Measurements from ENCODE around the gene DEPDC7. TPM values are rescaled to one million over a fixed set of nuclear protein-coding genes. Genes with fewer than 3 reads are reported as not detected.

Gene DEPDC7
- total and polyA plus RNA-seq, 2 of the 4 experiments (the other 2 are of a cell fraction) = 7.4 to 9.7 TPM

DNA sequence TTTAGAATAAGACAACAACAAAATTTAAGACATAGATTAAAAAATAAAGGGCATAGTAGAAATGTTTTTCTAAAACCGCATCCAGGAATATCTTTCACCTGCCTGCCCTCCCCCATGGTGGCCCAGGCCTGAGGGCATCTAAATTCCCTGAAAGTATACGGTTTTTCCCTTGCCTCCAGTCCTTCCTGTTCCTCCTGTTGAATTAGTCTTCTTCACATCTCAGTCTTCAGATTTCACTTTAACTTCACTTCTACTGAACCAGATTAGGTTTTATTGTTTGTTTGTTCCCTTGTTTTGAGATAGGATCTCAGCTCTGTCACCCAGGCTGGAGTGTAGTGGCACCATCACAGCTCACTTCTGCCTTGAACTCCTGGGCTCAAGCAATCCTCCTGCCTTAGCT is 33.1 kb upstream of the DEPDC7 start:
- no peak overlapping the region for H2AK5ac ChIP-seq (ENCODE audit: low read depth, low read length)
- H3K4me2 ChIP-seq (ENCODE audit: low read depth, low read length) = no peak overlapping the region
- ATAC-seq (ENCODE audit: low read depth) (no peak), DNase-seq (no peak)
- H3K56ac ChIP-seq (ENCODE audit: extremely low read depth, insufficient read depth, low read length) = no peak overlapping the region
- no peak overlapping the region for H3K4ac ChIP-seq (ENCODE audit: low read depth, low read length)
- no peaks in the 10 kb centered on the region for H3K9me3 ChIP-seq (ENCODE audit: control insufficient read depth, insufficient read depth, low read length)
- H3K27ac ChIP-seq (ENCODE audit: insufficient read depth, low read length) = no peak overlapping the region
- no peak overlapping the region for H3K18ac ChIP-seq (ENCODE audit: low read depth, low read length)
- no peak overlapping the region for H2BK120ac ChIP-seq (ENCODE audit: low read depth, low read length)
- no peak overlapping the region for H2BK15ac ChIP-seq (ENCODE audit: low read depth, low read length)
- 83% methylated on average over 2 of the region's 2 CpGs; no CpG with 5 or more reads in 1 of the 2 experiments for WGBS, 2 experiments (ENCODE audit: extremely low coverage in 2 of 2, insufficient read length in 1 of 2)
- no peak overlapping the region for H2AFZ ChIP-seq (replicated peaks; ENCODE audit: low read length, poor library complexity)
- ChIA-PET POLR2A (ENCODE audit: unreplicated experiment) (no interaction called here), CTCF (interaction anchor here (0.6 kb wide), 1 partner anchor 88 kb away, joined by 4 read pairs; no protein-coding TSS in a partner anchor)
- no peak overlapping the region for H2AK9ac ChIP-seq (replicated peaks; ENCODE audit: low read depth, low read length, poor library complexity)
- no TSS peak for BruUV-seq (replicated peaks)
- no peak overlapping the region for H2BK20ac ChIP-seq (ENCODE audit: low read depth, low read length)
- H3K9ac ChIP-seq (ENCODE audit: low read depth, low read length) = no peak overlapping the region
- H3K23ac ChIP-seq (ENCODE audit: low read depth, low read length) = no peak overlapping the region
- no peak for TF ChIP-seq RAD21 (IDR thresholded peaks at IDR 0.05; ENCODE audit: low read length)
- no peak overlapping the region for H2BK5ac ChIP-seq (ENCODE audit: low read depth, low read length, poor library complexity, severe bottlenecking)
- no peaks in the 10 kb centered on the region for H3K27me3 ChIP-seq (ENCODE audit: control insufficient read depth, insufficient read depth, low read length)
- H4K5ac ChIP-seq (ENCODE audit: low read depth, low read length) = no peak overlapping the region
- peaks cover 4% of the 10 kb centered on the region for H3K9me1 ChIP-seq (ENCODE audit: insufficient read depth, low read length)
- no peak overlapping the region for H3K4me3 ChIP-seq (ENCODE audit: insufficient read depth, low read depth, low read length)
- H4K91ac ChIP-seq (ENCODE audit: insufficient read depth, low read depth, low read length) = no peak overlapping the region
- no peaks in the 10 kb centered on the region; the same call in 1 of the 2 replicates for H3K36me3 ChIP-seq (ENCODE audit: control insufficient read depth, insufficient read depth, low read length)
- in situ Hi-C loops (cut with MboI; ENCODE audit: low sequenced_read_pairs) (no loop called here), intact Hi-C loops (cut with micrococcal nuclease) (no loop called here), dilution Hi-C loops (cut with HindIII; ENCODE audit: low sequenced_read_pairs, unreplicated experiment) (no loop called here)
- no peak overlapping the region for H3K14ac ChIP-seq (replicated peaks; ENCODE audit: low read depth, low read length)
- no peak overlapping the region for H4K8ac ChIP-seq (ENCODE audit: low read depth in 2 of 2, low read length in 2 of 2)
- no peaks in the 10 kb centered on the region for H4K20me1 ChIP-seq (ENCODE audit: insufficient read depth, low read length)
- H3K79me1 ChIP-seq (ENCODE audit: low read depth in 1 of 2, low read length in 2 of 2) = 0 out of 4 replicates have a peak, but pooled peaks cover 0 to 4% of the 10 kb centered on the region in 2 experiments
- H3K4me1 ChIP-seq (ENCODE audit: control insufficient read depth, insufficient read depth, low read length) = peaks cover 6% of the 10 kb centered on the region

Data from IMR-90 (cell line).